ENCODE results near the gene SLC34A1. TPM values are rescaled to one million over a fixed set of nuclear protein-coding genes. Genes with fewer than 3 reads are reported as not detected.

Gene SLC34A1
- polyA plus RNA-seq, 3 donors, result not detected

DNA sequence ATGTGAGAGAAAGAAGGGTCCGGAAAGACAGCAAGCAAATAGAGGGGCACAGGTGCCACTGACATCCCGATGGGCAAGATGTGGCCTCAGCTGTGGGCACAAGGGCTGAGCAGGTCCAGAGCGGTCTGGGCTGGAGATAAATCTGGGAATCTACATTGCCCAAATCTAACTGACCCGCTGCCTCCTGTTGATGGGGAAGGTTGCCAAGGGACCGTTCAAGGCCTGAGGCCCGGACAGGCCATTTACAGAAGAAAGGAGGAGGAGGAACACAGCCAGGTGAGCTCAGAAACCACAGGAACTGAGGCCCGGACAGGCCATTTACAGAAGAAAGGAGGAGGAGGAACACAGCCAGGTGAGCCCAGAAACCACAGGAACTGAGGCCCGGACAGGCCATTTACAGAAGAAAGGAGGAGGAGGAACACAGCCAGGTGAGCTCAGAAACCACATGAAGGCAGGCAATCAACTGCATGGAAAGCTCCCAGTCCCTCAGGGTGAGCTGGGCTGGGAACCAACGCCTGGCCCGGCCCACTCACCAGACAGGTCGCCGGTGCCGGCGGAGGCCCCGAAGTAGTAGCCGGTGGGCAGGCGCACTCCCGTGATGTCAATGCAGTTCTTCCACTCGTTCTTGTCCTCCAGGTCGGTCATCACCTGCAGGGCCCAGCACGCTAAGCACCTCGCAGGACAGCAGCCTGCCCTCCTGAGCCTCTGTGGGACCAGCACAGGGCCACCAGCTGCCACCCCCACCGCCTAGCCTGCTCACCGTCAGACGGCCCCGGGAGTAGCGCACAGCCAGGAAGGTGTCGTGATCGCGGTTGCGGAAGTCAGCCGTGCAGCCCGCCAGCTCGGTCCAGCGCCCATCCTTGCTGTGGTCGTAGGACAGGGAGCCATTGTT is 47.4 kb upstream of the SLC34A1 start:
- peaks cover 0 to 10% (median under 1%) of the 10 kb centered on the region in 3 donors for H3K27me3 Mint-ChIP-seq (ENCODE audit: low read depth in 3 of 3)
- H3K4me1 Mint-ChIP-seq, result peaks cover 10% of the 10 kb centered on the region
- TF ChIP-seq, protein P1, sequence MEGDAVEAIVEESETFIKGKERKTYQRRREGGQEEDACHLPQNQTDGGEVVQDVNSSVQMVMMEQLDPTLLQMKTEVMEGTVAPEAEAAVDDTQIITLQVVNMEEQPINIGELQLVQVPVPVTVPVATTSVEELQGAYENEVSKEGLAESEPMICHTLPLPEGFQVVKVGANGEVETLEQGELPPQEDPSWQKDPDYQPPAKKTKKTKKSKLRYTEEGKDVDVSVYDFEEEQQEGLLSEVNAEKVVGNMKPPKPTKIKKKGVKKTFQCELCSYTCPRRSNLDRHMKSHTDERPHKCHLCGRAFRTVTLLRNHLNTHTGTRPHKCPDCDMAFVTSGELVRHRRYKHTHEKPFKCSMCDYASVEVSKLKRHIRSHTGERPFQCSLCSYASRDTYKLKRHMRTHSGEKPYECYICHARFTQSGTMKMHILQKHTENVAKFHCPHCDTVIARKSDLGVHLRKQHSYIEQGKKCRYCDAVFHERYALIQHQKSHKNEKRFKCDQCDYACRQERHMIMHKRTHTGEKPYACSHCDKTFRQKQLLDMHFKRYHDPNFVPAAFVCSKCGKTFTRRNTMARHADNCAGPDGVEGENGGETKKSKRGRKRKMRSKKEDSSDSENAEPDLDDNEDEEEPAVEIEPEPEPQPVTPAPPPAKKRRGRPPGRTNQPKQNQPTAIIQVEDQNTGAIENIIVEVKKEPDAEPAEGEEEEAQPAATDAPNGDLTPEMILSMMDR (IDR thresholded peaks at IDR 0.05), result no peak
- H3K27ac Mint-ChIP-seq, result no peak overlapping the region
- Histone ChIP-seq H3K9me3 (replicated peaks in 1 of 2; ENCODE audit: control insufficient read depth in 1 of 2, insufficient read depth in 1 of 2, low read length in 2 of 2) (no peaks in the 10 kb centered on the region), H3K4me1 (ENCODE audit: control insufficient read depth in 1 of 2, insufficient read depth in 2 of 2, low read length in 2 of 2) (peaks cover 0 to 3% of the 10 kb centered on the region in 2 donors), H3K27ac (ENCODE audit: low read depth in 1 of 2, low read length in 2 of 2) (no peak overlapping the region), H3K4me3 (replicated peaks in 1 of 3; ENCODE audit: low read depth in 2 of 3, low read length in 3 of 3) (no peak overlapping the region), H3K36me3 (replicated peaks in 1 of 2; ENCODE audit: control insufficient read depth in 1 of 2, insufficient read depth in 2 of 2, low read length in 2 of 2) (peaks cover 87 to 94% of the 10 kb centered on the region in 2 donors), H3K79me2 (ENCODE audit: insufficient read depth, low read length) (peaks cover 25% of the 10 kb centered on the region), H3K4me2 (replicated peaks; ENCODE audit: extremely low read depth, low read length, poor library complexity, severe bottlenecking) (no peak overlapping the region), H3K27me3 (ENCODE audit: control insufficient read depth in 2 of 2, insufficient read depth in 2 of 2, low read length in 2 of 2) (no peaks in the 10 kb centered on the region), H4K20me1 (ENCODE audit: insufficient read depth, low read length) (peaks cover 92% of the 10 kb centered on the region), H2AFZ (ENCODE audit: insufficient read depth, low read depth, low read length, poor library complexity, severe bottlenecking) (no peak overlapping the region), H3K9ac (ENCODE audit: insufficient read depth, low read length, poor library complexity, severe bottlenecking) (no peak overlapping the region)
- DNase-seq, result no peak
- H3K9me3 Mint-ChIP-seq, result peaks cover 0 to 2% (median 0%) of the 10 kb centered on the region in 7 donors
- peaks cover 82 to 96% of the 10 kb centered on the region in 2 donors for H3K36me3 Mint-ChIP-seq
- H3K4me3 Mint-ChIP-seq, result no peak overlapping the region
- WGBS (ENCODE audit: insufficient coverage), result 98% methylated on average over 31 of the region's 36 CpGs
- intact Hi-C loops (cut with micrococcal nuclease), result no loop called here

DNA sequence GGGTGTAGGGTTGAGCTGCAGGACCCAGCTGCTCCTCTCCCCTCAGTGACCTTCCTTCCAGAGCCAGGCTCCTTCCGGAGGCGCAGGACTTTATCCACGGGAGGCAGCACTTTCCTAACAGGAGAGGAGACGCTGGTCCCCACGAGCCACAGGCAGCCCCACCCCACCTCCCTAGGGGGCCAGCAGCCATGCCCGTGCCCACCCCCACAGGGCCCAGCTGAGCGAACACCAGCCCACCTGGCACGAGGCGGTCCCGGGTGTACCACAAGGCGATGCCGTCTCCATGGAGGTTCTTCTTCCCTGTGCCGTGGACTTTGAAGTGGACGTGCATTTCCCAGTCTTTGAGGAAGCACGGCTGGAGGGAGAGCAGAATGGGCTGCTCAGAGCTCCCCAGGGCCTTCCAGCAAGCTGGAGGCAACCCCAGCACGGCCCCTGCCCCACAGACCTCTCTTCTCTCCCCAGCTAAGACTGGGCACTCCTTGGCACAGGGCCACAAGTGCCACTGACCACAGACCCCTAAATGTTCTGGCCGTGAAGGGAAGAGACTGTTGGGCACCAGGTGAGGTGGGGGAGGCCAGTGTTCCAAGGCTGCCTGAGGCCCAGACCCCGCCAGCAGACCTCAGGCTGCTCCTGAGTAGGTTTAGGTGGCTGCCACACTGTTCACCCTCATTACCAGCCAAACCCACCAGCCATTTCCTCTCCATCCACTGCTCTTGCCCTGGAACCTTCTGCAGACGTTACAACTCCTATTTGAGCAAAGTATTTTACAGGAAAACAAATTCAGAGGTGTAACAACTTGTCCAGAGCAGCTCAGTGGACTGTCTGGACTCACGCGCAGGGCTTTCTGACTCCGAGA is 45.8 kb upstream of the SLC34A1 start:
- H3K27ac ChIP-seq (ENCODE audit: low read depth in 1 of 2, low read length in 2 of 2), result no peak overlapping the region
- Mint-ChIP-seq H3K9me3 (peaks cover 0 to 2% (median 0%) of the 10 kb centered on the region in 7 donors), H3K4me1 (peaks cover 5% of the 10 kb centered on the region), H3K27ac (peak overlapping the region in 3 of 7 donors; percentile 31 to 54 (median 52)), H3K4me3 (no peak overlapping the region), H3K36me3 (peaks cover 79 to 96% of the 10 kb centered on the region in 2 donors), H3K27me3 (ENCODE audit: low read depth in 3 of 3) (peaks cover 0 to 10% (median 0%) of the 10 kb centered on the region in 3 donors)
- peaks cover 41% of the 10 kb centered on the region for H3K79me2 ChIP-seq (ENCODE audit: insufficient read depth, low read length)
- DNase-seq, result no peak
- no peak overlapping the region for H3K4me2 ChIP-seq (replicated peaks; ENCODE audit: extremely low read depth, low read length, poor library complexity, severe bottlenecking)
- intact Hi-C loops (cut with micrococcal nuclease), result no loop called here
- TF ChIP-seq, protein P1 (IDR thresholded peaks at IDR 0.05), result no peak
- H3K4me1 ChIP-seq (ENCODE audit: control insufficient read depth in 1 of 2, insufficient read depth in 2 of 2, low read length in 2 of 2), result no peaks in the 10 kb centered on the region
- H3K9ac ChIP-seq (ENCODE audit: insufficient read depth, low read length, poor library complexity, severe bottlenecking), result no peak overlapping the region
- no peaks in the 10 kb centered on the region for H3K9me3 ChIP-seq (replicated peaks in 1 of 2; ENCODE audit: control insufficient read depth in 1 of 2, insufficient read depth in 1 of 2, low read length in 2 of 2)
- H3K4me3 ChIP-seq (replicated peaks in 1 of 3; ENCODE audit: low read depth in 2 of 3, low read length in 3 of 3), result no peak overlapping the region
- H2AFZ ChIP-seq (ENCODE audit: insufficient read depth, low read depth, low read length, poor library complexity, severe bottlenecking), result no peak overlapping the region
- no peaks in the 10 kb centered on the region for H3K27me3 ChIP-seq (ENCODE audit: control insufficient read depth in 2 of 2, insufficient read depth in 2 of 2, low read length in 2 of 2)
- WGBS (ENCODE audit: insufficient coverage), result 98% methylated on average over 17 of the region's 22 CpGs
- H4K20me1 ChIP-seq (ENCODE audit: insufficient read depth, low read length), result peaks cover 92% of the 10 kb centered on the region
- peaks cover 84 to 90% of the 10 kb centered on the region in 2 donors for H3K36me3 ChIP-seq (replicated peaks in 1 of 2; ENCODE audit: control insufficient read depth in 1 of 2, insufficient read depth in 2 of 2, low read length in 2 of 2)

Data from CD14-positive monocyte (primary cell).